ENCODE measurements around the gene CROCC2.

DNA sequence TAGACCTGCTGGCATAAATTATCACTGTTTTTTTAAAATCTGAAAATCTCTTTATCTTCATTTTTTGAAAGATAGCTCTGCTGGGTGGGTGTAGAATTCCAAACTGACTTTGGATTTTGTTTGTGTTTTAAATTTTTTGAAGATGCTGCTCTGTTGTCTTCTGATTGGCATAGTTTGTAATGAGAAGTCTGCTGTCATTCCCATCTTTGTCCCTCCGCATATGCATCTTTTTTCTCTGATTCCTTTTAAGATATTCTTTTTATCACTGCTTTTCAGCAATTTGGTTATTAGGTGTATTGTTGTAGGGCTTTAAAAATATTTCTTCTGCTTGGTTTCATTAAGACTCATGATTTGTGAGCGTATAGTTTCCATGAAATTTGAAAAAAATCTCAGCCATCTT lies 99.4 kb downstream of the CROCC2 start:
- TF ChIP-seq, protein P1, sequence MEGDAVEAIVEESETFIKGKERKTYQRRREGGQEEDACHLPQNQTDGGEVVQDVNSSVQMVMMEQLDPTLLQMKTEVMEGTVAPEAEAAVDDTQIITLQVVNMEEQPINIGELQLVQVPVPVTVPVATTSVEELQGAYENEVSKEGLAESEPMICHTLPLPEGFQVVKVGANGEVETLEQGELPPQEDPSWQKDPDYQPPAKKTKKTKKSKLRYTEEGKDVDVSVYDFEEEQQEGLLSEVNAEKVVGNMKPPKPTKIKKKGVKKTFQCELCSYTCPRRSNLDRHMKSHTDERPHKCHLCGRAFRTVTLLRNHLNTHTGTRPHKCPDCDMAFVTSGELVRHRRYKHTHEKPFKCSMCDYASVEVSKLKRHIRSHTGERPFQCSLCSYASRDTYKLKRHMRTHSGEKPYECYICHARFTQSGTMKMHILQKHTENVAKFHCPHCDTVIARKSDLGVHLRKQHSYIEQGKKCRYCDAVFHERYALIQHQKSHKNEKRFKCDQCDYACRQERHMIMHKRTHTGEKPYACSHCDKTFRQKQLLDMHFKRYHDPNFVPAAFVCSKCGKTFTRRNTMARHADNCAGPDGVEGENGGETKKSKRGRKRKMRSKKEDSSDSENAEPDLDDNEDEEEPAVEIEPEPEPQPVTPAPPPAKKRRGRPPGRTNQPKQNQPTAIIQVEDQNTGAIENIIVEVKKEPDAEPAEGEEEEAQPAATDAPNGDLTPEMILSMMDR (IDR thresholded peaks at IDR 0.05; ENCODE audit: low read depth, low read length, poor library complexity, severe bottlenecking), result no peak
- no peak for TF ChIP-seq EZH2phosphoT487 (IDR thresholded peaks at IDR 0.05; ENCODE audit: borderline replicate concordance, low read length)
